DOHH2 (cell line): ENCODE measurements around the gene NRCAM.

Experiments
- H3F3A ChIP-seq: fragments of 200-600 bp; sonication (generic), shearing (Covaris generic); 2 replicates; pipeline ENCODE4 v1.6.0; 2016; ENCODE audit warnings: antibody characterized with exemption, mild to moderate bottlenecking; ENCODE audit not compliant: control insufficient read depth, insufficient read depth
- H3K27ac ChIP-seq: fragments of 200-600 bp; sonication (generic); 2 replicates; pipeline ENCODE4 v1.5.1; 2014; ENCODE audit warnings: low read depth, mild to moderate bottlenecking, low read length, moderate library complexity
- H3K27me3 ChIP-seq: fragments of 200-600 bp; sonication (generic); 2 replicates; pipeline ENCODE4 v1.6.1; 2014; ENCODE audit warnings: mild to moderate bottlenecking, low read length, mixed read lengths; ENCODE audit not compliant: control insufficient read depth
- H3K36me3 ChIP-seq: fragments of 200-600 bp; sonication (generic); 2 replicates; pipeline ENCODE4 v1.6.1; 2014; ENCODE audit warnings: mild to moderate bottlenecking, low read length, moderate library complexity, mixed read lengths; ENCODE audit not compliant: control insufficient read depth
- H3K4me1 ChIP-seq: fragments of 200-600 bp; sonication (generic); 2 replicates; pipeline ENCODE4 v1.6.1; 2014; ENCODE audit warnings: mild to moderate bottlenecking, low read length, mixed read lengths; ENCODE audit not compliant: control insufficient read depth
- H3K4me2 ChIP-seq: fragments of 200-600 bp; sonication (generic); 2 replicates; pipeline ENCODE4 v1.6.0; 2014; ENCODE audit warnings: mild to moderate bottlenecking, low read length, moderate library complexity
- H3K4me3 ChIP-seq: fragments of 200-600 bp; sonication (generic); 2 replicates; pipeline ENCODE4 v1.5.1; 2014; ENCODE audit warnings: mild to moderate bottlenecking, low read length, mixed read lengths
- H3K79me2 ChIP-seq: fragments of 200-600 bp; sonication (generic); 2 replicates; pipeline ENCODE4 v1.6.1; 2014; ENCODE audit warnings: mild to moderate bottlenecking, low read length, mixed read lengths; ENCODE audit not compliant: control insufficient read depth
- H3K9me2 ChIP-seq: fragments of 200-600 bp; sonication (generic); replicated peaks from 2 replicates; pipeline ENCODE4 v1.6.1; 2014; ENCODE audit warnings: mild to moderate bottlenecking, low read length, mixed read lengths; ENCODE audit not compliant: control insufficient read depth
- H3K9me3 ChIP-seq: fragments of 200-600 bp; sonication (generic); 2 replicates; pipeline ENCODE4 v1.6.1; 2014; ENCODE audit warnings: antibody characterized with exemption, low read length, mixed read lengths; ENCODE audit not compliant: control insufficient read depth, insufficient read depth
- H4K20me1 ChIP-seq: fragments of 200-600 bp; sonication (generic); 2 replicates; pipeline ENCODE4 v1.6.0; 2014; ENCODE audit warnings: low read depth, mild to moderate bottlenecking, antibody characterized with exemption, low read length, moderate library complexity; ENCODE audit not compliant: control insufficient read depth, insufficient read depth
- CTCF ChIP-seq: fragments of 200-600 bp; sonication (generic); IDR thresholded peaks from one replicate; pipeline ENCODE4 v1.5.1; 2014; ENCODE audit warnings: antibody characterized with exemption, mild to moderate bottlenecking, low read depth, low read length; ENCODE audit not compliant: poor library complexity, severe bottlenecking
- EZH2phosphoT487 ChIP-seq: fragments of 200-600 bp; sonication (generic); IDR thresholded peaks from 2 replicates; pipeline ENCODE4 v1.6.1; 2017; ENCODE audit warnings: borderline replicate concordance, mild to moderate bottlenecking, antibody characterized with exemption, low read length, moderate library complexity, mixed read lengths

NRCAM gene

GRCh38 chr7:108360058-108360800, 96.0 kb downstream of the NRCAM start:
- H3K27ac ChIP-seq, result peak overlapping the region; percentile 33
- H3F3A ChIP-seq, result no peaks in the 10 kb centered on the region
- no peaks in the 10 kb centered on the region for H3K9me3 ChIP-seq
- H3K27me3 ChIP-seq, result no peaks in the 10 kb centered on the region
- no peaks in the 10 kb centered on the region for H4K20me1 ChIP-seq
- H3K79me2 ChIP-seq, result no peaks in the 10 kb centered on the region
- H3K36me3 ChIP-seq, result no peaks in the 10 kb centered on the region
- H3K4me3 ChIP-seq, result no peak overlapping the region
- H3K4me1 ChIP-seq, result peaks cover 20% of the 10 kb centered on the region
- TF ChIP-seq EZH2phosphoT487 (no peak), CTCF (no peak)
- H3K4me2 ChIP-seq, result peak overlapping the region; percentile 23
- no peaks in the 10 kb centered on the region; the same call in 1 of the 2 replicates for H3K9me2 ChIP-seq

- Histone ChIP-seq H3K9me2 (no peaks in the 10 kb centered on the region; the same call in 1 of the 2 replicates), H3K4me3 (no peak overlapping the region), H3K27ac (no peak overlapping the region), H3F3A (no peaks in the 10 kb centered on the region), H3K4me2 (no peak overlapping the region), H3K27me3 (no peaks in the 10 kb centered on the region), H3K79me2 (no peaks in the 10 kb centered on the region), H4K20me1 (no peaks in the 10 kb centered on the region), H3K9me3 (no peaks in the 10 kb centered on the region), H3K36me3 (no peaks in the 10 kb centered on the region), H3K4me1 (peaks cover 20% of the 10 kb centered on the region)
- TF ChIP-seq CTCF (no peak), EZH2phosphoT487 (no peak)
Observed at GRCh38 chr7:108358553-108358952, 97.7 kb downstream of the NRCAM start.

- TF ChIP-seq EZH2phosphoT487, result no peak
- no peak for TF ChIP-seq CTCF
- Histone ChIP-seq H3F3A (no peaks in the 10 kb centered on the region), H3K9me3 (no peaks in the 10 kb centered on the region), H3K9me2 (no peaks in the 10 kb centered on the region; the same call in 1 of the 2 replicates), H3K4me2 (no peak overlapping the region), H4K20me1 (no peaks in the 10 kb centered on the region), H3K4me3 (no peak overlapping the region), H3K27me3 (no peaks in the 10 kb centered on the region), H3K36me3 (no peaks in the 10 kb centered on the region), H3K79me2 (no peaks in the 10 kb centered on the region), H3K27ac (no peak overlapping the region), H3K4me1 (no peaks in the 10 kb centered on the region)
Observed at GRCh38 chr7:108351729-108352131, 104.5 kb downstream of the NRCAM start.
